ENCODE measurements around the gene CHD1.

- TF ChIP-seq ZNF136 (CRISPR knock-in tag; IDR thresholded peaks at IDR 0.05; ENCODE audit: low read depth) (no peak), MAFG (CRISPR knock-in tag; IDR thresholded peaks at IDR 0.05) (no peak), CTCF (CRISPR knock-in tag; IDR thresholded peaks at IDR 0.05) (no peak), EP300 (IDR thresholded peaks at IDR 0.05; ENCODE audit: low read depth in 2 of 2, low read length in 2 of 2) (no peak), EP300 (CRISPR knock-in tag; IDR thresholded peaks at IDR 0.05; ENCODE audit: borderline replicate concordance) (no peak), ZNF274 (CRISPR knock-in tag; IDR thresholded peaks at IDR 0.05) (no peak), POLR2A (IDR thresholded peaks at IDR 0.05; ENCODE audit: insufficient read depth in 1 of 2, low read depth in 2 of 2, low read length in 2 of 2) (no peak), ZNF687 (CRISPR knock-in tag; IDR thresholded peaks at IDR 0.05) (no peak), ZBTB20 (CRISPR knock-in tag; IDR thresholded peaks at IDR 0.05; ENCODE audit: borderline replicate concordance, low read depth) (no peak), NBN (conservative IDR thresholded peaks at IDR 0.05) (no peak)
These were observed 35.8 kb upstream of the CHD1 start for GRCh38 chr5:98964621-98965020.

All from HepG2 (cell line).